ENCODE results near the gene INPP5A. TPM values are rescaled to one million over a fixed set of nuclear protein-coding genes. Genes with fewer than 3 reads are reported as not detected.

The INPP5A gene
- total and polyA plus RNA-seq, 10 donors: 11.1 to 41.3 (median 30.8) TPM

- Histone ChIP-seq H3K27me3 (replicated peaks in 1 of 7) (no peaks in the 10 kb centered on the region), H3K4me1 (peaks cover 9 to 41% (median 27%) of the 10 kb centered on the region in 6 donors), H3K27ac (no peak overlapping the region), H3K4me3 (no peak overlapping the region), H3K9me3 (peaks cover 0 to 23% (median 19%) of the 10 kb centered on the region in 8 donors), H3K36me3 (no peaks in the 10 kb centered on the region)
- TF ChIP-seq POLR2A (IDR thresholded peaks at IDR 0.05) (no peak), POLR2AphosphoS5 (IDR thresholded peaks at IDR 0.05) (no peak)
- TF ChIP-seq, protein P1, sequence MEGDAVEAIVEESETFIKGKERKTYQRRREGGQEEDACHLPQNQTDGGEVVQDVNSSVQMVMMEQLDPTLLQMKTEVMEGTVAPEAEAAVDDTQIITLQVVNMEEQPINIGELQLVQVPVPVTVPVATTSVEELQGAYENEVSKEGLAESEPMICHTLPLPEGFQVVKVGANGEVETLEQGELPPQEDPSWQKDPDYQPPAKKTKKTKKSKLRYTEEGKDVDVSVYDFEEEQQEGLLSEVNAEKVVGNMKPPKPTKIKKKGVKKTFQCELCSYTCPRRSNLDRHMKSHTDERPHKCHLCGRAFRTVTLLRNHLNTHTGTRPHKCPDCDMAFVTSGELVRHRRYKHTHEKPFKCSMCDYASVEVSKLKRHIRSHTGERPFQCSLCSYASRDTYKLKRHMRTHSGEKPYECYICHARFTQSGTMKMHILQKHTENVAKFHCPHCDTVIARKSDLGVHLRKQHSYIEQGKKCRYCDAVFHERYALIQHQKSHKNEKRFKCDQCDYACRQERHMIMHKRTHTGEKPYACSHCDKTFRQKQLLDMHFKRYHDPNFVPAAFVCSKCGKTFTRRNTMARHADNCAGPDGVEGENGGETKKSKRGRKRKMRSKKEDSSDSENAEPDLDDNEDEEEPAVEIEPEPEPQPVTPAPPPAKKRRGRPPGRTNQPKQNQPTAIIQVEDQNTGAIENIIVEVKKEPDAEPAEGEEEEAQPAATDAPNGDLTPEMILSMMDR (IDR thresholded peaks at IDR 0.05 in 8 of 11, conservative IDR thresholded peaks at IDR 0.05 in 3 of 11): no peak
- no peak for DNase-seq
- intact Hi-C loops (cut with DNase I; ENCODE audit: low total_unique reads): loop anchor here (10.0 kb wide), 2 partner anchors 79 to 101 kb away; no protein-coding TSS in a partner anchor
- WGBS, 5 donors: 83 to 94% (median 87%) methylated on average over 11 to 12 of the region's 12 CpGs
Observed at GRCh38 chr10:132533571-132534260, 3.9 kb upstream of the INPP5A start.

GRCh38 chr10:132534391-132535064 is 3.1 kb upstream of the INPP5A start:
- TF ChIP-seq, protein P1 (IDR thresholded peaks at IDR 0.05 in 8 of 11, conservative IDR thresholded peaks at IDR 0.05 in 3 of 11): no peak
- TF ChIP-seq POLR2A (IDR thresholded peaks at IDR 0.05) (no peak), POLR2AphosphoS5 (IDR thresholded peaks at IDR 0.05) (no peak)
- 63 to 77% (median 71%) methylated on average over 8 of the region's 8 CpGs for WGBS, 5 donors
- no peak for DNase-seq
- no peak overlapping the region for H3K27ac ChIP-seq
- peaks cover 0 to 23% (median 19%) of the 10 kb centered on the region in 8 donors for H3K9me3 ChIP-seq
- H3K36me3 ChIP-seq: no peaks in the 10 kb centered on the region
- intact Hi-C loops (cut with DNase I; ENCODE audit: low total_unique reads): loop anchor here (10.0 kb wide), 2 partner anchors 80 to 100 kb away; no protein-coding TSS in a partner anchor
- no peaks in the 10 kb centered on the region for H3K27me3 ChIP-seq (replicated peaks in 1 of 7)
- H3K4me3 ChIP-seq: no peak overlapping the region
- H3K4me1 ChIP-seq: peaks cover 17 to 50% (median 35%) of the 10 kb centered on the region in 6 donors

GRCh38 chr10:132535065-132535651 is 2.4 kb upstream of the INPP5A start:
- Histone ChIP-seq H3K9me3 (peaks cover 0 to 23% (median 18%) of the 10 kb centered on the region in 8 donors), H3K36me3 (no peaks in the 10 kb centered on the region), H3K4me3 (no peak overlapping the region), H3K27me3 (replicated peaks in 1 of 7) (no peaks in the 10 kb centered on the region), H3K27ac (no peak overlapping the region), H3K4me1 (peaks cover 23 to 56% (median 41%) of the 10 kb centered on the region in 6 donors)
- intact Hi-C loops (cut with DNase I; ENCODE audit: low total_unique reads): loop anchor here (10.0 kb wide), 2 partner anchors 80 to 100 kb away; no protein-coding TSS in a partner anchor
- TF ChIP-seq, protein P1 (IDR thresholded peaks at IDR 0.05 in 8 of 11, conservative IDR thresholded peaks at IDR 0.05 in 3 of 11): no peak
- TF ChIP-seq POLR2A (IDR thresholded peaks at IDR 0.05) (no peak), POLR2AphosphoS5 (IDR thresholded peaks at IDR 0.05) (no peak)
- peak; percentile 83 for DNase-seq
- WGBS, 5 donors: 89 to 94% (median 89%) methylated on average over 18 of the region's 18 CpGs
